ENCODE measurements around the gene ETFDH.

ETFDH gene

GRCh38 chr4:158722917-158723793 is 51.1 kb downstream of the ETFDH start, which contains the start of gene PPID:
Gene PPID, minus strand, starts transcription at chr4:158723396. Its CDS starts 108 bp downstream, at chr4:158723288.
- peak within 1 kb of the TSS; percentile 22 for H3K27ac ChIP-seq (ENCODE audit: low read depth, low read length)
- H2BK12ac ChIP-seq (ENCODE audit: low read length), result no peak within 1 kb of the TSS
- peak within 1 kb of the TSS; percentile 93 for H4K91ac ChIP-seq (ENCODE audit: low read depth, low read length)
- peak within 1 kb of the TSS; percentile 92 for H2AFZ ChIP-seq (ENCODE audit: insufficient read depth, low read length, poor library complexity)
- H2BK120ac ChIP-seq (ENCODE audit: insufficient read depth, low read length, poor library complexity), result peak within 1 kb of the TSS; percentile 95
- H4K12ac ChIP-seq (ENCODE audit: low read depth, low read length), result peak within 1 kb of the TSS; percentile 98
- peak within 1 kb of the TSS; percentile 85 for H2BK5ac ChIP-seq (ENCODE audit: low read depth, low read length, poor library complexity)
- peak; percentile 80 to 89 for DNase-seq
- WGBS (ENCODE audit: extremely low coverage, insufficient coverage, insufficient read length), result no CpG with 5 or more reads among the region's 65 CpGs
- peaks cover 2 to 11% of the 10 kb centered on the region in 2 experiments for H3K36me3 ChIP-seq (ENCODE audit: control insufficient read depth in 1 of 2, insufficient read depth in 2 of 2, low read length in 2 of 2)
- H3K23ac ChIP-seq (ENCODE audit: low read length), result no peak within 1 kb of the TSS
- H3K79me1 ChIP-seq (ENCODE audit: low read length), result peaks cover 5% of the 10 kb centered on the region
- peak within 1 kb of the TSS; percentile 92 for H4K8ac ChIP-seq (ENCODE audit: low read depth, low read length)
- peak within 1 kb of the TSS; percentile 79 for H3K4me3 ChIP-seq (ENCODE audit: low read depth, low read length)
- peaks cover 5% of the 10 kb centered on the region for H3K79me2 ChIP-seq (ENCODE audit: control insufficient read depth, insufficient read depth, low read length, poor library complexity)
- H3K18ac ChIP-seq (ENCODE audit: low read length), result peak within 1 kb of the TSS; percentile 94
- peaks cover 0 to 4% of the 10 kb centered on the region in 2 experiments for H3K4me1 ChIP-seq (ENCODE audit: control insufficient read depth in 1 of 2, insufficient read depth in 2 of 2, low read length in 2 of 2)
- no peak within 1 kb of the TSS for H2AK5ac ChIP-seq (ENCODE audit: low read length)
- H3K9me3 ChIP-seq (ENCODE audit: insufficient read depth, low read depth, low read length), result no peaks in the 10 kb centered on the region
- H3K4ac ChIP-seq (ENCODE audit: low read depth, low read length), result peak within 1 kb of the TSS; percentile 93
- H3K14ac ChIP-seq (ENCODE audit: low read length), result peak within 1 kb of the TSS; percentile 97
- H3K9ac ChIP-seq (ENCODE audit: low read length), result peak within 1 kb of the TSS; percentile 73
- no peaks in the 10 kb centered on the region for H3K27me3 ChIP-seq (ENCODE audit: insufficient read depth, low read length)
- H3K4me2 ChIP-seq (ENCODE audit: low read length), result peak within 1 kb of the TSS; percentile 89

GRCh38 chr4:158724637-158725036 is 52.5 kb downstream of the ETFDH start:
- H2BK12ac ChIP-seq (ENCODE audit: low read length), result no peak overlapping the region
- no peak overlapping the region for H3K18ac ChIP-seq (ENCODE audit: low read length)
- H4K8ac ChIP-seq (ENCODE audit: low read depth, low read length), result no peak overlapping the region
- H4K12ac ChIP-seq (ENCODE audit: low read depth, low read length), result no peak overlapping the region
- no peak overlapping the region for H2AFZ ChIP-seq (ENCODE audit: insufficient read depth, low read length, poor library complexity)
- H4K91ac ChIP-seq (ENCODE audit: low read depth, low read length), result no peak overlapping the region
- no peak for DNase-seq
- peaks cover 5% of the 10 kb centered on the region for H3K79me1 ChIP-seq (ENCODE audit: low read length)
- H3K36me3 ChIP-seq (ENCODE audit: control insufficient read depth in 1 of 2, insufficient read depth in 2 of 2, low read length in 2 of 2), result peaks cover 0 to 7% of the 10 kb centered on the region in 2 experiments
- no peak overlapping the region for H3K14ac ChIP-seq (ENCODE audit: low read length)
- H3K4me1 ChIP-seq (ENCODE audit: control insufficient read depth in 1 of 2, insufficient read depth in 2 of 2, low read length in 2 of 2), result peaks cover 0 to 4% of the 10 kb centered on the region in 2 experiments
- H3K9me3 ChIP-seq (ENCODE audit: insufficient read depth, low read depth, low read length), result no peaks in the 10 kb centered on the region
- H2BK5ac ChIP-seq (ENCODE audit: low read depth, low read length, poor library complexity), result no peak overlapping the region
- H3K27me3 ChIP-seq (ENCODE audit: insufficient read depth, low read length), result no peaks in the 10 kb centered on the region
- H3K23ac ChIP-seq (ENCODE audit: low read length), result no peak overlapping the region
- no peak overlapping the region for H3K27ac ChIP-seq (ENCODE audit: low read depth, low read length)
- no peak overlapping the region for H3K4me3 ChIP-seq (ENCODE audit: low read depth, low read length)
- H2AK5ac ChIP-seq (ENCODE audit: low read length), result no peak overlapping the region
- no peak overlapping the region for H2BK120ac ChIP-seq (ENCODE audit: insufficient read depth, low read length, poor library complexity)
- H3K4ac ChIP-seq (ENCODE audit: low read depth, low read length), result no peak overlapping the region
- H3K79me2 ChIP-seq (ENCODE audit: control insufficient read depth, insufficient read depth, low read length, poor library complexity), result peaks cover 5% of the 10 kb centered on the region
- WGBS (ENCODE audit: extremely low coverage, insufficient coverage, insufficient read length), result no CpG with 5 or more reads among the region's 4 CpGs
- H3K4me2 ChIP-seq (ENCODE audit: low read length), result no peak overlapping the region
- H3K9ac ChIP-seq (ENCODE audit: low read length), result no peak overlapping the region

- Histone ChIP-seq H2AFZ (ENCODE audit: insufficient read depth, low read length, poor library complexity) (no peak overlapping the region), H2BK120ac (ENCODE audit: insufficient read depth, low read length, poor library complexity) (no peak overlapping the region), H4K91ac (ENCODE audit: low read depth, low read length) (no peak overlapping the region), H4K12ac (ENCODE audit: low read depth, low read length) (no peak overlapping the region), H2BK5ac (ENCODE audit: low read depth, low read length, poor library complexity) (no peak overlapping the region), H3K79me1 (ENCODE audit: low read length) (peaks cover 5% of the 10 kb centered on the region), H3K9me3 (ENCODE audit: insufficient read depth, low read depth, low read length) (no peaks in the 10 kb centered on the region), H3K9ac (ENCODE audit: low read length) (no peak overlapping the region), H3K36me3 (ENCODE audit: control insufficient read depth in 1 of 2, insufficient read depth in 2 of 2, low read length in 2 of 2) (no peaks in the 10 kb centered on the region), H3K4me1 (ENCODE audit: control insufficient read depth in 1 of 2, insufficient read depth in 2 of 2, low read length in 2 of 2) (peaks cover 0 to 4% of the 10 kb centered on the region in 2 experiments), H3K27ac (ENCODE audit: low read depth, low read length) (no peak overlapping the region), H3K18ac (ENCODE audit: low read length) (no peak overlapping the region), H2AK5ac (ENCODE audit: low read length) (no peak overlapping the region), H3K4me2 (ENCODE audit: low read length) (no peak overlapping the region), H3K4ac (ENCODE audit: low read depth, low read length) (no peak overlapping the region), H2BK12ac (ENCODE audit: low read length) (no peak overlapping the region), H3K23ac (ENCODE audit: low read length) (no peak overlapping the region), H3K27me3 (ENCODE audit: insufficient read depth, low read length) (no peaks in the 10 kb centered on the region), H4K8ac (ENCODE audit: low read depth, low read length) (no peak overlapping the region), H3K4me3 (ENCODE audit: low read depth, low read length) (no peak overlapping the region), H3K79me2 (ENCODE audit: control insufficient read depth, insufficient read depth, low read length, poor library complexity) (peaks cover 5% of the 10 kb centered on the region), H3K14ac (ENCODE audit: low read length) (no peak overlapping the region)
- WGBS (ENCODE audit: extremely low coverage, insufficient coverage, insufficient read length), result no CpG with 5 or more reads among the region's 6 CpGs
- DNase-seq, result no peak
These were observed 54.5 kb downstream of the ETFDH start for GRCh38 chr4:158726633-158727032.

GRCh38 chr4:158728236-158728635 is 56.1 kb downstream of the ETFDH start:
- H4K12ac ChIP-seq (ENCODE audit: low read depth, low read length), result no peak overlapping the region
- no peaks in the 10 kb centered on the region for H3K4me1 ChIP-seq (ENCODE audit: control insufficient read depth in 1 of 2, insufficient read depth in 2 of 2, low read length in 2 of 2)
- DNase-seq, result no peak
- no peaks in the 10 kb centered on the region for H3K79me1 ChIP-seq (ENCODE audit: low read length)
- no peak overlapping the region for H3K27ac ChIP-seq (ENCODE audit: low read depth, low read length)
- H2AFZ ChIP-seq (ENCODE audit: insufficient read depth, low read length, poor library complexity), result no peak overlapping the region
- H2BK120ac ChIP-seq (ENCODE audit: insufficient read depth, low read length, poor library complexity), result no peak overlapping the region
- no peak overlapping the region for H3K4me2 ChIP-seq (ENCODE audit: low read length)
- no peak overlapping the region for H3K4ac ChIP-seq (ENCODE audit: low read depth, low read length)
- H2AK5ac ChIP-seq (ENCODE audit: low read length), result no peak overlapping the region
- no peak overlapping the region for H3K4me3 ChIP-seq (ENCODE audit: low read depth, low read length)
- no peaks in the 10 kb centered on the region for H3K9me3 ChIP-seq (ENCODE audit: insufficient read depth, low read depth, low read length)
- no CpG with 5 or more reads among the region's 1 CpG for WGBS (ENCODE audit: extremely low coverage, insufficient coverage, insufficient read length)
- no peaks in the 10 kb centered on the region for H3K79me2 ChIP-seq (ENCODE audit: control insufficient read depth, insufficient read depth, low read length, poor library complexity)
- H3K14ac ChIP-seq (ENCODE audit: low read length), result no peak overlapping the region
- no peaks in the 10 kb centered on the region for H3K27me3 ChIP-seq (ENCODE audit: insufficient read depth, low read length)
- no peak overlapping the region for H4K8ac ChIP-seq (ENCODE audit: low read depth, low read length)
- no peak overlapping the region for H3K9ac ChIP-seq (ENCODE audit: low read length)
- no peak overlapping the region for H3K23ac ChIP-seq (ENCODE audit: low read length)
- H4K91ac ChIP-seq (ENCODE audit: low read depth, low read length), result no peak overlapping the region
- no peak overlapping the region for H2BK5ac ChIP-seq (ENCODE audit: low read depth, low read length, poor library complexity)
- no peak overlapping the region for H2BK12ac ChIP-seq (ENCODE audit: low read length)
- no peaks in the 10 kb centered on the region for H3K36me3 ChIP-seq (ENCODE audit: control insufficient read depth in 1 of 2, insufficient read depth in 2 of 2, low read length in 2 of 2)
- H3K18ac ChIP-seq (ENCODE audit: low read length), result no peak overlapping the region

Data from trophoblast cell (in vitro differentiated cells and primary cell).